Colonic mucosa (tissue), 4 donors: Measurements from ENCODE around the gene UCHL1. TPM values are rescaled to one million over a fixed set of nuclear protein-coding genes. Genes with fewer than 3 reads are reported as not detected.

Experiments
- DNase-seq: peaks from one replicate; pipeline ENCODE4 v3.0.0-alpha.2; 2020
- H3K27ac ChIP-seq: fragments of 200-600 bp; one replicate; pipeline ENCODE4 v1.8.0; 2021
- H3K27me3 ChIP-seq: fragments of 200-600 bp; one replicate; pipeline ENCODE4 v1.8.0; 2021
- H3K36me3 ChIP-seq: fragments of 200-600 bp; one replicate; pipeline ENCODE4 v1.8.0; 2021
- H3K4me1 ChIP-seq: fragments of 200-600 bp; one replicate; pipeline ENCODE4 v1.8.0; 2021; ENCODE audit warnings: mild to moderate bottlenecking
- H3K4me3 ChIP-seq: fragments of 200-600 bp; one replicate; pipeline ENCODE4 v1.8.0; 2021
- H3K9ac ChIP-seq, 2 donors: one replicate each; pipeline ENCODE4 v1.7.0; 2013; ENCODE audit warnings: control low read depth in 2 of 2, low read depth in 2 of 2, low read length in 2 of 2
- H3K9me3 ChIP-seq: fragments of 200-600 bp; one replicate; pipeline ENCODE4 v1.8.0; 2021
- intact Hi-C: fragments of 100-400 bp; cut with DNase I; formaldehyde crosslinking; loops from one replicate; pipeline ENCODE4 v1.14.1; 2022
- total RNA-seq, 2 donors: library from RNA; stranded (reverse); fragmentation: NEBNext Ultra II Directional in 1 of 2; extraction: Animal tissue kit (Norgen Biotek cat#: 25700) in 1 of 2; gene quantifications; one replicate each; pipeline ENCODE4 v1.2.1, GENCODE V29; 2021
- TF ChIP-seq, protein P1 (sequence below): fragments of 200-600 bp; IDR thresholded peaks from one replicate; pipeline ENCODE4 v1.8.0; 2022; ENCODE audit warnings: antibody characterized with exemption, mild to moderate bottlenecking
- donor health status: healthy.
- donor health status: DM: no; HTN: no; CAD: no.
- donor health status: DM: no; HTN: no; CAD: no.

Gene UCHL1
- total RNA-seq, 2 donors from 2014 or later: 3.4 to 13.2 TPM

DNA sequence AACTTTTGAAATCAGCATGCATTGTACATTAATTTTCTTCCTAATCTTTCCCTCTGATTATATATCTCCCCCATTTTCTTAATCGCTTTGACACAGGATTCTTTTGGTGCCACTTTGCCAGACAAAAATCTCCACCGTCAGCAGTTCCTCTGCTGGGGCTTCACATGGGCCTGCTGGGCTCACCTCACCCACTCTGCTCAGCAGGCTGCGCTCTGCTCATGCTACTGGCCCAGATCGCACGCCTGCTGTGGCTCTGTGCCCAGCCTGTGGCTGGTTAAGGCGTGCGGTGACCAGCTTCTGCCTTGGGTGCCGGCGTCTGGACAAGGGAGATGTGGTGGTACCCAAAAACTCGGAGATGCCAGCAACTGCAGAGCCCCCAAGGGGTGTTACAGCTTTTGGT, 31.1 kb downstream of the UCHL1 start:
- no peak for DNase-seq
- TF ChIP-seq, protein P1, sequence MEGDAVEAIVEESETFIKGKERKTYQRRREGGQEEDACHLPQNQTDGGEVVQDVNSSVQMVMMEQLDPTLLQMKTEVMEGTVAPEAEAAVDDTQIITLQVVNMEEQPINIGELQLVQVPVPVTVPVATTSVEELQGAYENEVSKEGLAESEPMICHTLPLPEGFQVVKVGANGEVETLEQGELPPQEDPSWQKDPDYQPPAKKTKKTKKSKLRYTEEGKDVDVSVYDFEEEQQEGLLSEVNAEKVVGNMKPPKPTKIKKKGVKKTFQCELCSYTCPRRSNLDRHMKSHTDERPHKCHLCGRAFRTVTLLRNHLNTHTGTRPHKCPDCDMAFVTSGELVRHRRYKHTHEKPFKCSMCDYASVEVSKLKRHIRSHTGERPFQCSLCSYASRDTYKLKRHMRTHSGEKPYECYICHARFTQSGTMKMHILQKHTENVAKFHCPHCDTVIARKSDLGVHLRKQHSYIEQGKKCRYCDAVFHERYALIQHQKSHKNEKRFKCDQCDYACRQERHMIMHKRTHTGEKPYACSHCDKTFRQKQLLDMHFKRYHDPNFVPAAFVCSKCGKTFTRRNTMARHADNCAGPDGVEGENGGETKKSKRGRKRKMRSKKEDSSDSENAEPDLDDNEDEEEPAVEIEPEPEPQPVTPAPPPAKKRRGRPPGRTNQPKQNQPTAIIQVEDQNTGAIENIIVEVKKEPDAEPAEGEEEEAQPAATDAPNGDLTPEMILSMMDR: no peak
- Histone ChIP-seq H3K9ac (no peak overlapping the region), H3K4me1 (no peaks in the 10 kb centered on the region), H3K4me3 (no peak overlapping the region), H3K36me3 (no peaks in the 10 kb centered on the region), H3K27me3 (no peaks in the 10 kb centered on the region), H3K27ac (no peak overlapping the region), H3K9me3 (no peaks in the 10 kb centered on the region)
- intact Hi-C loops: no loop called here

DNA sequence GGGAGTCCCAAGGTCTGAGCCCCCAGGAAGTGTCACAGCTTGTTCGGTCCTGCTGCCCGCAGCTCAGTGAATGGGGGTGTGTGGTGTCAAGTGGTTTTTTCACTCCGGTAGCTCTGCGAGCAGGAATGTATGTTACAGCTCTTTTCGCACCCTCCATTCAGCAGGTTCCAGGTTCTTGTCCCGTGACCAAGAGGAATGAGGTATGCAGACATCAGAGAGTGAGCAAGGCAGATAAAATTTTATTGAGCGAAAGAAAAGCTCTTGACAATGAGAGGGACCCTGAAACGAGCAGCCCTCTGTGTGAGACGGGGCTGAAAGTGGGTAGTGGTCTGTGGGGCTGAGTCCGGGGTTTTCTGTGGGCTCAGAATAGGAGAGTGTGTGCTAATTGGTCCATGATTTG, 31.5 kb downstream of the UCHL1 start:
- Histone ChIP-seq H3K9ac (no peak overlapping the region), H3K36me3 (no peaks in the 10 kb centered on the region), H3K4me3 (no peak overlapping the region), H3K9me3 (no peaks in the 10 kb centered on the region), H3K27ac (no peak overlapping the region), H3K27me3 (no peaks in the 10 kb centered on the region), H3K4me1 (no peaks in the 10 kb centered on the region)
- DNase-seq: no peak
- TF ChIP-seq, protein P1: no peak
- intact Hi-C loops: no loop called here

DNA sequence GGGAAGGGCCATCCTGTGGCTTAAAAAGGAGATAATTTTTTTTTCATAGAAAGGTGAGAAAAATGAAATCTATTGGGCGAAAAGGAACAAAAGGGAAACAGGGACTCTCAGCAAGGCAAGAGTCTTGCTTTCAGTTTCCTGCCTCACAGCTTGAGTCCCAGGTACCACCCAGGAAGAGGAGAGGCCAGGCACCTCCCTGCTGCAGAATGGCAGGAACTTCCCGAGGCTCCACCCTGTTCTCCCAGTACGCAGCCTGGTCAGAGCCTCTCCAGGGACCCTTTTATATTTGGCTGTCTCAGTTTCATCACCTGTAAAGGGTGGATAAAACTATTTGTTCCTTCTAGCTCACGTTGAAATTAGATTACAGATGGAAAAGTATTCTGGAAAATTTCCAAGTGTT, 33.8 kb downstream of the UCHL1 start:
- TF ChIP-seq, protein P1: no peak
- no peaks in the 10 kb centered on the region for H3K9me3 ChIP-seq
- H3K27ac ChIP-seq: no peak overlapping the region
- intact Hi-C loops: no loop called here
- H3K4me3 ChIP-seq: no peak overlapping the region
- H3K4me1 ChIP-seq: no peaks in the 10 kb centered on the region
- no peak for DNase-seq
- no peak overlapping the region for H3K9ac ChIP-seq
- H3K27me3 ChIP-seq: no peaks in the 10 kb centered on the region
- H3K36me3 ChIP-seq: no peaks in the 10 kb centered on the region

DNA sequence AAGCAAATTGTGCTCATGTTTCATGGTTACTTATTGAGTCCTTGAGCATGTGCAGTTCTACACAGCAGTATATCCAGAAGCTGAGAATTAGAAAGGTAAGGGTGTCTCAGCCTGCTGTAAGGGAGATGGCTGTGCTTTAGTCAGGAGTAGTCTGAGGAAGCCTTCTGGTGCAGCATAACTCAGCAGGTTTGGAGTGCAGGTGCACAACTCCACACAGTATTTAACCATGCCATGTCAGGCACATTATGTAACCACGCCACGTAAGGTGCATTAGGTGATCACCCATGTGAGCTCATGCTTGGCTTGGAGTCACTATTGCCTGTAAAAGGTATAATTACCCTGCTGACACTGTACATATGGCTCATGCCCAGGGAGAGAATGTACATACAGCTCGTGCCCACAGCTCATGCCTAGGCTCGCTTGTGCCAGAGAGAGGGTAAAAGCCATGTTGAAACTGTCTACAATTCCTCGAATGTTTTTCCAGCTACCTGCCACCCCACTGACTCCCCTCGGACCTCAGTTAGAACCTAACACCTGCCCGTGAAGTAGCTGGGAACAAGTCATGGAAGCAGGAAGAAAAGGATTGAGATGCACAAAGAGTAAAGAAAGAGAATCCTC, 37.8 kb downstream of the UCHL1 start:
- TF ChIP-seq, protein P1: no peak
- no peaks in the 10 kb centered on the region for H3K27me3 ChIP-seq
- no peak overlapping the region for H3K9ac ChIP-seq
- intact Hi-C loops: no loop called here
- no peak overlapping the region for H3K27ac ChIP-seq
- no peaks in the 10 kb centered on the region for H3K9me3 ChIP-seq
- no peaks in the 10 kb centered on the region for H3K36me3 ChIP-seq
- DNase-seq: no peak
- no peaks in the 10 kb centered on the region for H3K4me1 ChIP-seq
- H3K4me3 ChIP-seq: no peak overlapping the region

DNA sequence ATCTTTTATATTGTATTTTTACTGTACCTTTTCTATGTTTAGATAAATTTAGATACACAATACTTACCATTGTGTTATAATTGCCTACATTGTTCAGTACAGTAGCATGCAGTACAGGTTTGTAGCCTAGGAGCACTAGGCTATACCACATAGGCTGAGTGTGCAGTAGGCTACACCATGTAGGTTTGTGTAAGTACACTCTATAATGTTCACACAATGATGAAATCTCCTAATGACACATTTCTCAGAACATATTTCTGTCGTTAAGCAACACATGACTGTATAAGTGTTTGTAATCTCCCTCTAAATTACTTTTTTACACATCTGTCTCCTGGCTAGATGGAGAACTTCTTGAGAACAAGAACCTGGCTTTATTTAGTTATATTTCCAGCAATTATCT, 40.3 kb downstream of the UCHL1 start:
- Histone ChIP-seq H3K9ac (no peak overlapping the region), H3K9me3 (no peaks in the 10 kb centered on the region), H3K36me3 (no peaks in the 10 kb centered on the region), H3K27me3 (no peaks in the 10 kb centered on the region), H3K27ac (no peak overlapping the region), H3K4me3 (no peak overlapping the region), H3K4me1 (no peaks in the 10 kb centered on the region)
- TF ChIP-seq, protein P1: no peak
- DNase-seq: no peak
- intact Hi-C loops: no loop called here
